NCI-H748 (cell line): ENCODE data around the gene DNAH17.

Experiments
- DNase-seq: peaks from one replicate; lab custom pipeline; 2025; ENCODE audit not compliant: unreplicated experiment; lab: John Stamatoyannopoulos, UW

DNAH17 gene

DNA sequence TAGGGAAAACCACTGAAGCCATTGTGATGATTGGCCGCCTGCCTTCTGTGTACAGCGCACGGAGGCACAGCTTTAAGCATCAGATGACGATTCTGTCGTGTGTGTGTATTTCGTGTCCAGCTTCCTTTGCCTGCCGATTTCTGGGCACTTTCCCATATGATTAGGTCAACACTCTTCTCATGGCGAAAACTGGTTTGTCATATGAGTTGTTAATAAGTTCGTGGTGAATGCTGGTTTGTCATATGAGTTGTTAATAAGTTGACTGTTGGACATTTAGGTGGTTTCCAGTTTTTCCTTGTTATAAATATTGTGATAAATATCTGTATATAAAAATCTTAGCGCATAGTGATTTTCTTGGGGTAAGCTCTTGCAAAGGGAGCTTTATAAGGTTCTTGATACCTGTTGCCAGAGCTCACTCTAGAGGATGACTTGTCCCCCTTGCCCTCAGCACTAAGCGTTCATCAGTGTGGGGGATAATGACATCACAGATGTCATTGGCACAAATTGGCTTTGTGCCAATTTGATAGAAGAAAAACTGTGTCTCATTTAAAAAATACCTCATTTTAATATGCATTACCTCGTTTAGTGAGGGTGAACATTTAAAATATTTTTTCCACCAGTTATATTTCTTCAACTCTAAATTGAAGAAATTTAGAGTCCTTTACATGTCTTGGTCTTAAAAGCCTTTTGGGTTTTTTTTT lies 158.7 kb downstream of the DNAH17 start:
- no peak for DNase-seq

GRCh38 chr17:78417531-78417909 lies 159.7 kb downstream of the DNAH17 start:
- no peak for DNase-seq

- DNase-seq: no peak
These were observed 160.2 kb downstream of the DNAH17 start for GRCh38 chr17:78416791-78417530.

DNA sequence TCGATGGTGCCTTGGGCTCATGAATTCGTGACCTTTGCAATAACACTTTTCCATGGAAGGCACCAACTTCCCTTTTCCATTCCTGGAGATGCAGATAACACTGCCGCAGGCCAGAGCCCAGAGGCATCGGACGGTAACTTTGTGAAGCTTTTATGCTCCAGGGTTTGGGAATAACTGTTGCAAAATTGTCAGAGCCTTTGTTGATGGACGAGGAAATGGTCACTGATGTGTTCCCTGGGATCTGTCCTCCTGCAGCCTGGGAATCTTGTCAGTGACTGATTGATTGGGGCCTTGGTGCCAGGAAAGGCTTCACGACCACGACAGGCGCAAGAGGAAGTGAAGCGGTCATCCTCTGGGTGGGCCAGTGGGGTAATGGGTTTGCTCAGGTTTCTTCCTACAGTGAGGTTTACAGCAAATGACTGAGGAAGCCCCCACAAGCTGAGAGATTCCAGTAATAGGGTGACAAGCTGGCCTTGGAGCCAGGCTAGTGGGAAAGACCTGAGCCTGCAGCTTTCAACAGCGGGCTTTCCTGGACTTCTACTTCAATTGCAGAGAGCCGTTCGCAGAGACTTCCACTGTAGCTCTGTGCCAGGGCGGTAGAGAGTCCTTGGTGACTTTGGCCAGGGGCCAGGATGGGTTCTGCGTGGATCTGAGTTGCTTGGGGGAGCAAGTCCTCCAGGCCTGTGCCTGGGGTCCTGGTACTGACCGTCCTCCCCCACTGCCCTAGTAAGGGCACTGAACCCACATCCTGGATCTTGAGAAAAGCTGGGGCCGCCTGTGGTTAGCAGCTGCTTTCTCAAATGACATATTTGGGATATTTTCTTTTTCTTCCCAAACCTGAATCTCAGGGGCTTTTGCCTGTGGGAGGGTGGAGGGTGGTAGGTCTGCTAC lies 161.1 kb downstream of the DNAH17 start:
- DNase-seq: no peak

DNA sequence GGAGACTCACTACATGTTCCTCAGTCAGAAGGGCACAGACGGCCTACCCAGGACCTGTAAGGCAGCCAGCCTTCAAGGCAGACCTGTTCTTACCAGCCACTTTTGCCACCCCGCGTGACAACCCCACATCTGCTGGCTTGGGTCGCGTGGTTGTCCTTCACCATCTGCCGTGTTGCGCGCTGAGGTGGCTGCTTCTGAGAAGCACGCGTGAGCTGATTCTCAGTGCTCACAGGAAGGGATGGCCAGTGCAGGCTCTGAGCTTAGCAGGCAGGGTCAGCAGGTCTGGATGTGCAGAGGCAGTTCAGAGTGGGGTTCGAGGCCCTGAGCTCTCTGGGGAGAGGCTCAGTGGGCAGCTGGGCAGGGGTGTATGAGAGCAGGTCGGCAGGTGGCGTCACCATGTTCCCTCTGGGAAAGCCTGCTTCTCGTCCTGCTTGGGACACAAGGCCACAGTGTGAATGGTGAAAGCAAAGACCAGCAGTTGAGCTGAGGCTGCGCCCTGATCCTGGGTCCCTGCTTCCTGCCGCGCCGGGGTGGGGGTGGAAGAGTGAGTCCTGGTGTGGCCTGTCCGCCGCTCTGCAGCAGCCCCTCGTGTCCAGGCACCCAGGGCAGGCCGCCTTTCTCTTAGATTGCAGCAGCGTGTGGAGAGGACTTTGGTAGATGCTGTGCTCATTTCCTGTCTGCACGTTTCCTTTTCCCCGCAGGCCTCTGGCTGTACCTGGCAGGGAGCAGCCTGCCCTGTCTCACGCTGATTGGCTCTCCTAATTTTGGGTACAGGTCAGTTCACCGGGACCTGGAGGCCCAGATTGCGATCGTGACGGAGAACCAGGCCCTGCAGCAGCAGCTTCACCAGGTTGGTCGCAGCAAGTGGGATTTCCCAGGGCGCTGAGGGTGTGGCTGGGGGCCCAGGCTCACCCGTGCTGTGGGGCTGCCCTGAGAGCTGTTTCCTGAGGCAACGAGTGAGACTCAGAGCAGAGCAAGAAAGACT lies 162.7 kb downstream of the DNAH17 start:
- no peak for DNase-seq

DNA sequence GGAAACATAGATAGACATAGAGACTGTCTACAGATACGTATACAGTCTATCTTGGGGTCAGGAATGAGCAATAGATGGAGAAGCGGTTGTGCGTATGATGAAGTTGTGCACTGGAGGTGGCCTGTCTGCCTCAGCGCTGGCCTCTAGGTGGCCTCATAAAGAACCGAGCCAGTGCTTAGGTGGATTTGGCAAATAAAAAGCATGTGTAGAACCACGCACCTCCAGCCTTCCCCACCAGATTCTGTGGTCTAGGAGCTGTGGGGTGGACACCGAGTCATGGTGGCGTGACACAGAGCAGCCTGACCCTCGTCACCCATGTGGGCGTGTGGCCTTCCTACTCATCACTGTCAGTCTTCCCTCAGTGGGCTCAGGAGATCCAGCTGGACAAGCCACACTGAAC lies 164.8 kb downstream of the DNAH17 start:
- DNase-seq: peak; percentile 38

DNA sequence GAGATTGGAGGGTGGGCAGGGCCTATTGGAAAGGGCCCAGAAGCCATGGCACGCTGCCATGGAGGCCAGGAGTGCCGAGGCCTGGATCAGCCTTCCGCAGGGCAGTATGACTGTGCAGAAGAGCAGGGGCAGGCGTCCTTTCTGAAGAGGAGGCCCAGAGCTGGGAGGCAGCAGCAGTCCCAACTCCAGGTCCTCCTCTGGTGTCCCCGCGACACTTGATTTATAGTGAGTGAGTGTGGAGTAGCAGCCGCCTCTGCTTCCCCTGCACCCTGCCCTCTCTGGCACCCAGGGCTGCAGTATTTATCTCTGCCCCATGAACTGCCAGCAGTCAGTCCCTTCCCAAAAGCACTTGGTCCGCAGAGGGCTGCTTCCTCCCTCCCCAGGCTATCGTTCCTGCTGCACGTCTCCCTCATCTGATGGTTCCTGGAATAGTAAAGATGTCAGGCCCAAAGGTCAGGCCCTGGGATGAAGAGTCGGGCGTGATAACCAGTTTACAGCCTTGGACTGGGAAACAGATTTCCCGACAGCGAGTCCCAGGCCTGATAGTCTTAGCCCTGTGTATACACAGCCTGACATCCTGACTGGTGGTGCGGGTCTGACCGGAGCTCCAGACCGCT lies 165.8 kb downstream of the DNAH17 start:
- no peak for DNase-seq

GRCh38 chr17:78409191-78409928 lies 167.8 kb downstream of the DNAH17 start:
- DNase-seq: peak; percentile 95

DNA sequence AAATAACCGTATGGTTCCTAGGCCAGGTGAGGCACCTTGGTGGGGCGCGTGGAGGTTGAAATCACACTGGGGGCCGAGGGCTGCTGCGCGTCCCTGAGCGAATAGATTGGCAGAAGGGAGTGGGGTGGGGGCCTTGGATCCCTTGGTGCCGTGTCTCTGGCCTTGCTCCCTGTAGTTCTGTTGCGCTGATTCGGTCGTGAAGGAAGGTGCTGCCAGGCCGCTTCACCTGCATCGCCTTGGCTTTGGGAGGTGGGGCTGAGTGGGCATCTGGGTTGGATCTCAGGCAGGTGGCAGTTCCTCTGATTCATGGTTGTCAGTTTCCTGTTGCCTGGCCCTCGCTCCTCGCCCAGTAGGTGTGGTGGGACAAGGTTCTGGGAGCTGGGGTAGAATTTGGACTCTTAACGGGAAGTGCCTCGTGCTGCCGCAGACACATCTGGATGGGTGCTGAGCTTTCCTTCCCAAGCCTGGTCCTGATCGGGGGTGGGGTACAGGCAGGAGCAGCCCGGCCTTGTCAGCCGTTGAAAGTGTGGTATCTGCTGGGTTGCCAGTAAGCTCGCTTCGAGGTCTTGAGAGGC lies 168.6 kb downstream of the DNAH17 start:
- peak; percentile 37 for DNase-seq

- peak; percentile 8 for DNase-seq
These were observed 169.7 kb downstream of the DNAH17 start for GRCh38 chr17:78407387-78408000.

- DNase-seq: no peak
These were observed 170.3 kb downstream of the DNAH17 start for GRCh38 chr17:78406920-78407319.

GRCh38 chr17:78406396-78406795 lies 170.8 kb downstream of the DNAH17 start:
- no peak for DNase-seq

DNA sequence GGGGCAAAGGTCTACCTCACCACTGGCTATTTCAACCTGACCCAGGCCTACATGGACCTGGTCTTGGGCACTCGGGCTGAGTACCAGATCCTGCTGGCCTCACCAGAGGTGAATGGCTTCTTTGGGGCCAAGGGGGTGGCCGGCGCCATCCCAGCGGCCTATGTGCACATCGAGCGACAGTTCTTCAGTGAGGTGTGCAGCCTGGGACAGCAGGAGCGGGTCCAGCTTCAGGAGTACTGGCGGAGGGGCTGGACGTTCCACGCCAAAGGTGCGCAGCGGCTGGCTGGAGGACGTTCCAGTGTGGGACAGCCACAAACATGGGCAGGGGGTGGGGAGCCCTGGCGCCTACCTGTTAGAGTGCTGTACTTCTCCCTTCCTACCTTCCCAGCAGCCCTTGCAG lies 173.4 kb downstream of the DNAH17 start:
- DNase-seq: no peak

GRCh38 chr17:78401891-78402290 lies 175.3 kb downstream of the DNAH17 start:
- no peak for DNase-seq

DNA sequence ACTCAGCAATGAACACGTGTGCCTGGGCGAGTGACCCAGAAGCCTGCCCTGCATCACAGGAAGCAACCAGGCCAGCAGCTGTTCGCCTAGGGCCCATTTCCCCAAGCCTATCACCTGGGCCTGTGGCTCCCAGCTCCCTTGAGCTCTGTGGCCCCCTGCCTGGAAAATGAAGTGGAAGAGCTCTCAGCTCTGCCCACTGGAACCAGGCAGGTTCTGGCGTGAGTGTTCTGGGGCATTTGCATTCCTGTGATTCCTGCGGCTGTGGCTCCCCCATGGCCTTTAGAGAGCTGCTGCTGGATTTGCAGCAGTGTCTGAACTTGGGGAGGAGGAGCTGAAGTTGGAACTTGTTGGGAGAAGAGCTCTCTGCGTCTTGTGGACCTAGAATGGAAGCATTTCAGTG lies 175.9 kb downstream of the DNAH17 start:
- DNase-seq: no peak

DNA sequence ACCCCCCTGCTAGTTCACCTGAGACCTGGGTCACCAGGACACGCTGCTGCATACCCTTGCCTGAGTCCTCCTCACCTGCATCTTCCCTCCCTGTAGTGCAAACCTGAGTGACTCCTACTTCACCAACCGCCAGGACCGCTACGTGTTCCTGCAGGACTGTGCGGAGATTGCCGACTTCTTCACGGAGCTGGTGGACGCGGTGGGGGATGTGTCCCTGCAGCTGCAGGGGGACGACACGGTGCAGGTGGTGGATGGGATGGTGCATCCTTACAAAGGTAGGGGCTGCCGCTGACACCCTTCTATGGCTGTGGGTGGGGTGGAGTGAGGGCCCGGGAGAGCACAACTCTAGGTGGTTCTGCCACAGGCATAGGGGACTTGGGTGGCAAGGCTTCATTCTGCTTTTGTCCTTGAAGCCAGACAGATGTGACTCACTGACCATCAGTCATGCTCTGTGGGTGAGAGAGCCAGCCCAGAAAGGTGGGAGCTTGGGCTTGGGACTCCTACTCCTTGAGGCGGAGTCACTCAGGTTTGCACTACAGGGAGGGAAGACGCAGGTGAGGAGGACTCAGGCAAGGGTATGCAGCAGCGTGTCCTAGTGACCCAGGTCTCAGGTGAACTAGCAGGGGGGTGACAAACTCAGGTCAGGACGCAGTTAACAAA lies 176.5 kb downstream of the DNAH17 start:
- no peak for DNase-seq

DNA sequence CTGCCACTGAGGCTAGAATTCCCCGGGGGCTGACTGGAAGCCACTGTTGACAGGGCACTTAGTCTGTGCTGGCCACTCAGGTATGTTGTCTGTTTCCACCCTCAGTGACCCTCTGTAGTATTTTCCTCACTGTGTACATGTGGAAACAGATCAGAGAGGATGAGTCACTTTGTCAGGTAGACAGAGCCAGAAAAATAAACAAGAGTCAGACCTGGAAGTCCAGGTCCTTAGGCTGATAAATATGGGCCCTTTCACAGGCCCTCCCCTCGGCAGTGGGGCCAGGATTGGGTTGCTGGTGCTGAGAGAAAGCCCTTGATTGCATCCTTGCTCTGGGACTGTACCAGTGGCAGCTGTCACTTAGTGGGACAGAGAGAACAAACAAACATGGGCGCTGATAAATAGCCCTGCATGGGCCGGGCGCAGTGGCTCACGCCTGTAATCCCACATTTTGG lies 177.5 kb downstream of the DNAH17 start:
- no peak for DNase-seq
